Fibroblast of the conjunctiva (primary cell): ENCODE measurements around the gene MB.
"Not testable (repeated sequence)": the region's sequence is repeated elsewhere in the genome, so short reads cannot be mapped to it uniquely, and the experiment has no call there.

Experiments used
- DNase-seq: peaks from one replicate; pipeline ENCODE4 v3.0.0-alpha.2; 2010; ENCODE audit warnings: low read depth

Gene MB

DNA sequence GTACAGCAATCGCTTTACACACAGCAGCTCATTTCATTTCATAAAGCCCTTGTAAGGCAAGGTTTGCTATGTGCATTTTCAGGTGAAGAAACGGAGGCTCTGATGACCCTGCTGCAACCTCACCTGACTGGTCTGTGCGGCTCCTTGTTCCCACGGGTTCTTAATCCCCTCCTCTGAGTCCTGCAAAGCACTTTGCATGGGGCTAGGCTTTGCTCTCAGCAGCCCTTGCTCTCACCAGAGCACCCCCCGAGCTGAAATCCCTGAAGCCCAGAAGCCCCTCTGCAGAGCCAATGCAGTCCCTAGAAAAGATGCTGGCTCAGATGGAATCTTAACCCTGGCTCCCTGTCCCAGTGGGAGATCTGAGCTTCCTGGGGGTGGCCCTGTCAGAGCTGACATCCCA lies 20.1 kb upstream of the MB start:
- DNase-seq, result no peak

DNA sequence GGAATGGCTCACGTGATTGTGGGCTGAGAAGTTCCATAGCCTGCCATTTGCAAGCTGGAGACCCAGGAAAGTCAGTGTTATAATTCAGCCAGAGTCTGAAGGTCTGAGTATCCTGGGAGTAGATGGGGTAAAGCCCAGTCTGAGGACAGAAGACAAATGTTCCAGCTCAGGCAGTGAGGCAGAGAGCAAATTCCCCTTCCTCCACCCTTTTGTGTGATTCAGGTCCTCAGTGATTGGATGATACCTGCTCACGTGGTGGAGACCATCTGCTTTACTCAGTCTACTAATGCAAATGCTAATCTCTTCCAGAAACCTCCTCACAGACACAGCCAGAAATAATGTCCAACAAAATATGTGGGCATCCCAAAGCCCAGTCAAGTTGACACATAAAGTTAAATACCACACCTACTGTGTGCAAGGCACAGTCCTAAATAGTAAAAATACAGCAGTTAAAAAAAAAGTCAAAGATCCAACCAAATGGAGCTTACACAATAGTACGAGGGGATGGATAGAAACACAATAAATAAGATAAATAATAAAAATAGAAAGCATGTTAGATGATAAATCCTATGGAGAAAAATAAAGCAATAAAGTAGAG lies 17.9 kb upstream of the MB start:
- no peak for DNase-seq

DNA sequence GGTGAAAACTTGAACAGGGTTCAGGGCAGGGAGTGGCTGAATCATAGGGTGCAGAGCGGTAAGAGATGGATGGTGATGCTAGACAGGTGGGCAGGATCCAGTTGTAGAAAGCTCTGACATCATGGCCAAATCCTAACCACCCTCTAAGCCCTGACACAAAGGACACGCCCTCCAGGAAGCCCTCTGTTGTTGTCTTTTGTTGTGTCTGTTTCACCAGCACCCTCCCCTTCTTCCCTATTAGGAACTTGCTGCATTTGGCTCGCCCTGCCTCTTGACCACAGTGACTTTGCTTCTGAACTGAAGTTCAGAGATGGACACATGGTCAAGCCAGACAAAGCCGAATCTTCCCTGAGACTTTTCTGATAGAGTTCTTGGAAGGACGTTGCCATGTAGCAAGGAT lies 16.9 kb upstream of the MB start:
- no peak for DNase-seq

DNA sequence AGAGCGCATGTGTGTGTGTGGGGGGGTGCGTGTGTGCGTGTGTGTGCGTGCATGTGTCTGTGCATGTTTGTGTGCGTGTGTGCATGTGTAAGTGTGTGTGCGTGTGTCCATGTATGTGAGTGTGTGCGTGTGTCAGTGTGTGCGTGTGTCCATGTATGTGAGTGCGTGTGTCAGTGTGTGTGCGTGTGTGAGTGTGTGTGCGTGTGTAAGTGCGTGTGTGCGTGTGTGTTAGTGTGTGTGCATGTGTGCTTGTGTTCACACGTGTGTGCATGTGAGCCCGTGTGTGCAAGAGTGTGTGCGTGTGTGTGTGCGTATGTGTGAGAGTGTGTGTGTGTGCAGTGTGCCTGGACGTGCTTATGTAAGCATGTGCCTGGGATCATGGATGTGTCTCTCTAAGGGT lies 16.4 kb upstream of the MB start:
- DNase-seq, result no peak

DNA sequence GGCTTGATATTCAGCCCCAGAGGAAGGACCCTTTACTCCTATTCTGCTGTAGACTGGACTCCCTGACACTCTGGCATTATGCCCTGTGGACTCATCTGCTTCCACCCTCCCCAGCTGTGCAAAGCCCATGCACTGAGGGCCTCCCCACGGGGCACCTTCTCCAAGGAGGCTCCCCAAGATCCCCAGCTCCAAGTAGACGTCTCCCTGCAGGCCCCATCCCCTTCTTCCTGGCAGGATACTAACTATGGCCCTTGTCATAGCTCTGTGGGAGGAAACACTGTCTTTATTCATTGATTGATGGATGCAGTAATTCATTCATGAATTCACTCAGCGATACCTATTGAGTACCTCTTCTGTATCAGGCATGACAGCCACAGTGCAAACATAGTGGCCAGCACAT lies 15.8 kb upstream of the MB start:
- no peak for DNase-seq

DNA sequence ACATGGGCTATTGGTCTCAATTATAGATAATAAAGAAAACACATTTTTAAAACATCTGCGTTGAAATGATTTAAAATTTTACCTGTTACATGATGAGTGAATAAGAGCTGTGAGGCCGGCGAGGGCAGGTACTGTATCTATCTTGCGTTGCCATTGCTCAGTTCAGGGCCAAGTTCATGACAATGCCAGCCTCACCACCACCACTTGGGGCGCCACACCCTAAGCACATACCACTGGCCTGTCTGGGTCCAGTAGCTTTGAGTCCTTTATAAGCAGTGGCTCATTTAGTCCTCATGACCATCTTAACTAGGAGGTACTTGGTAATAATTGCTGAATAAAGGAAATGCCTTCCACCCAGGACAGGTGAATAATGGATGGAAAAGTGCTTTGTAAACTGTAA lies 14.5 kb upstream of the MB start:
- no peak for DNase-seq

DNA sequence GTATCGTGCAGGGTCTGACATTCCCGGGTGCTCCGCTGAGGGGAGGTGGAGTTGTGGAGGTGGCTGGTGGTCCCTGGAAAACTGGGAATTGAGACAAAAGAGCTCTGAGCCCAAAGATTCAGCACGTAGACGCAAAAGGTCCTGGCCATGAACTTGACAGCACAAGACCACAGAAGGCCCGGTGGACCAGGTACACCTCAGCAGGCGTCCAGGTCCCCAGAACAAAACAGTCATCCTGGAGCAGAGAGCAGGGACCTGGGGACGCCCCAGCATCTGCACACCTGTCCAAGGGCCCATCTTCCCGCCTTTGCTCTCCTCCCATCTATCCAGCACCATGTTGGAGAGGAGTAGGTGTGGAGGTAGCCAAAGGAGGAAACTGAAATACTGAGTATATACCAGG lies 13.8 kb upstream of the MB start:
- DNase-seq, result no peak

DNA sequence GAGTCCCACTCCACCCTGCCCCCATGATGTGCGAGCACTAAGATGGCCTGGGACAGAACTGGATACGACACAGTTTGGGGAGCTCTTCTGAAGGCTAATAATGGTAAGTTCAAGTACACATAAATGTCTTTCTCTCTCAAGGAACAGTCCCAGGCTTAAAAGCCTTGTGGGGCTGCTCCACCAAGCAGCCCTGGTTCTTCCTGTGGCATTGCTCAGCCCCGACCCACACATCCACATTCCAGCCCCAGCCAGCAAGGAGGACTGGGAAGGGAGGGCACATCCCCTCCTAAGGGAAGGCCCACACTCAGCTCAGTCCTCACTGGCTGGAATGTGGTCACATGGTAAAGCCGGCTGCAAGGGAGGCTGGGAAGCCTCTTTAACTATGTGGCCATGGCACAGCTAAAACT lies 13.3 kb upstream of the MB start:
- DNase-seq, result no peak

DNA sequence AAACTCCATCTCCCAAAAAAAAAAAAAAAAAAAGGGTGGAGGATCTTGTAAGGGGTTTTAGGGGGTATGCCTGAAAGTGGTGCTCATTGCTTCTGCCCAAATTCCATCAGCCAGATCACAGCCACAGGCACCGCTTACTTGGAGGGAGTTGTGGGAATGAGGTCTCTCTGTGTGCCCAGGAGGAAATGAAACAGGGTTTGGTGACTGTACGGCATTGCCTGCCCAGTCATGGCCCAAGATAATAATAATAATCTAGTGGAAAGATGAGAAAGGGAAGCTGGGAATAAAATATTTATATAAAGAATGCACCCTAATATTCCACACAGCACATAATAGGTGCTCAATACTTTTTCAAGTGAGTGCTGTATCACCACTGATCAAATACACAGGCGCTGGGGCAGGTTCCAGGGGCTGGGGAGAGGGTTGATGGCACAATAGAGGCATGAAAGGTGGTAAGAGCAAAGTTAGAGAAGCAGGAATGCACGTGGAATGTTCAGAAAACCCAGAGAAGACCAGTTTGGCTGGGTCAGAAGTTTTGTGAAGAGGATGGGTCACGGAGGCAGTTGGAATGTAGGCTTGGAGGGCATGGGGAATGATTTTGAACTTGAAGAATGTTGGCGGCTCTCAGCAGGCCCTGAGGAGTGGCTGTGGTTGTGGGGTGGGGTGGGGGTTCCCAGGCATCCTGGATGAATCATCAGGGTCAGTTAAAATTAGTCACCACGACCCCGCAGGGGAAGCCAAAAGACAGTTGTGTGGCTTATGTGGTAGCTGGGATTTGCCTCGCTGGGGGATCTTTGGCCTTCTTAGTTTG lies 12.5 kb upstream of the MB start:
- DNase-seq, result peak; percentile 95

DNA sequence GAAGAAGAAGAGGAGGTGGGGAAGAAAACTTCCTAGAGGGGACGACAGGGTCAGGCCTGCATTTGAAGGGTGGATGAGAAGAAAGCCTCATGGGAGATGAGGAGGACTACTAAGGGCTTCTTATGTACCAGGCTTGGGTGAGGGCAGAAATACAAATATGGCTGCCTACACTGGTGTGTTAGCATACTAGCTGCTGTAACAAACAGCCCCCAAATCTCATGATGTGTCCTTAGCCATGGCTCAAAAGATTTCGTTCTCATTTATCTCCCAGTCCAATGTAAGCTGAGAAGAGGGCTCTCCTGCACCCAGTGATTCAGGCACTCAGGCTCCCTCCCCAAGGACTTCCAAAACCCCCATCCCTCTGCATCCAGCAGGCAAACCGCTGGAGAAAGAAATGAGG lies 11.6 kb upstream of the MB start:
- no peak for DNase-seq

DNA sequence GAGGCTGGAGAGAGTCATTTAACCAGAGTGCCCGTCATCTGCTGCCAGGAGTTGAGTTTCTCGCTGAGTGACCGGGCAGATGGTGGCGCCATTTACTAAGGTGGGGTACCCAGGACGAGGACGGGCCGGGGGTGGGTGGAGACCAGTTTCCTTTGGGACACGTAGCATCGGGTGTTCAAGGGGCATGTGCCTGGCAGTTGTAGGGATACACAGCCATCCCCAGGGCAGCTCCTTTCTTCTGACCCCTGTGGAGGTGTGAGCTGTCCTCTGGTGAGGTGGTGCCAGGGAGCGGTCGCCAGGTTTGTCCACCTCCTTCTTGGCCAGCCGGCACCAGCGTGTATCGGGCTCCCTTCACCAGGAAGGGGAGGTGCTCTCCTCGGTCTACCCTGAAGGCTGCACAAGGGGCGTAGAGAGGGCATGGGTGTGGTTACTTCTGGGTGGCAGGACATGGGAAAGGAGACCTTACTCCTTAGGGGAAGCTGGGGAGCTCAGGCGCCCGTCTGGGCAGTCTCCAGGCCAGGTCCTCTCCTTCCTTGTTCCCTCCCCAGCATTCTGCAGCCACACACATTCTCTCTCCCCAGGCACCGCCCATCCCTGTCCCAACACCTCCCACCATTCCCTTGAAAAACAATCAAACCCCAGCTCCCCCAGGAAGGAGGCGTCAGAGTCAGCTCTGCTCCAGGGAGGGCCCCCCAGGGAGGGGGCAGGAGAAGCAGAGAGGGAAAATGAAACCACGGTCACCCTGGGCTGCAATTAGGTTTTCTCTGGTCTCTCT lies 10.3 kb upstream of the MB start:
- DNase-seq, result peak; percentile 73

DNA sequence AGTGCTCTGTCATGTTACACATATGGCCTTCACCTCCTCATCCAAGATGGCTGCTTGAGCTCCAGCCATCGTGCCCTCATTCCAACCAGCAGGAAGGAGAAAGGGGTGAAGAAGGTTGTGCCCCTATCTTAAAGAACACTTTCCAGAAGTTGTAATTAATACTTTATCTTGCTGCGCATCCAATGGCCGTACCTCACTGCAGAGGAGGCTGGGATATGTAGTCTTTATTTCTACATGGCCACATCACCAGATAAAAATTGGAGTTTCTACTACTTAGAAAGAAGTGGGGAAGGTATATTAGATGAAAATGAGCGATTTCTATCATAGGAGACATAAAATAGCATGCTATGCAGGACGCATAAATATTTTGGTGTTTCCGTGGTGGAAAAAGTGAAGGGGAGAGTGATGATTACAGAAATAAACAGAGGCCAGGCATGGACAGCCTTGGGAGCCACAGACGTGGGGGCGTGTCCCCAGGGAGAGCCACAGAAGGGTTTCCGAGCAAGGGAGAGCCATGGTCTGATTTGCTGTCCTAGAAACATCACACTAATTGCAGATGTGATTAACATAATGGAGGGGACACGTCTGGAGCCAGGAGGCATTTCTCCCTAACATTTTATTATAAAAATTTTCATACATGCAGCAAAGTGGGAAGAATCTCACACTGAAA lies 8.8 kb upstream of the MB start:
- no peak for DNase-seq

DNA sequence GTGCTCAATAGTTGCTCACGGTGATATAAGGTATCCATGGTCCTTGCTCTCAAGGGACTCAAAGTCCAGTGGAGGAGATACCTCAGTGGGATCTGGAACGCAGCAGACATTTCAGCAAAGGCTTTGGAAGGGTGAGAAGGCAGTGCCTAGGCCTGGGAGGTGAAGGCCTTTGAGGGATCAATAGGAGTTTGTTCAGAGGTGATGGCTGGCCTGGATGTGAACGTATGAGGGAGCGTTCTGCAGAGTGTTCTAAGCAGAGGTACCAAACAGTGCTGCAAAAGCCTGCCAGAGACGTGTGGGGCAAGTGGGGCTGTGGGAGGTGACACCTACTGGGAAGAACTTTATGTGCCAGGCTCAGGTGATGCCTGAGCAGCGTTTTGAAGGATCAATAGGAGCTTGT lies 7.4 kb upstream of the MB start:
- DNase-seq, result no peak

DNA sequence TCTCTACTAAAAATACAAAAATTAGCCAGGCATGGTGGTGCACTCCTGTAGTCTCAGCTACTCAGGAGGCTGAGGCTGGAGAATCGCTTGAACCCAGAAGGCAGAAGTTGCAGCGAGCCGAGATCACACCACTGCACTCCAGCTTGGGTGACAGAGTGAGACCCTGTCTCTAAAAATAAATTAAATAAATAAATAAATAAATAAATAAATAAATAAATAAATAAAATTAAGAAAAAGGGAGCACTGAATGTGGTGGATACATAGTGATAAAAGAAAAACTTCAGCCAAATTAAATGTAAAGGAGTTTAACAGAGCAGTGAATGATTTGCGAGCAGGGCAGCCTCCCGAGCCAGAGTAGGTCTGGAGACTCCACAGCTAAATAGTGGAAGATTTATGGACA lies 6.8 kb upstream of the MB start:
- not testable (repeated sequence) for DNase-seq

DNA sequence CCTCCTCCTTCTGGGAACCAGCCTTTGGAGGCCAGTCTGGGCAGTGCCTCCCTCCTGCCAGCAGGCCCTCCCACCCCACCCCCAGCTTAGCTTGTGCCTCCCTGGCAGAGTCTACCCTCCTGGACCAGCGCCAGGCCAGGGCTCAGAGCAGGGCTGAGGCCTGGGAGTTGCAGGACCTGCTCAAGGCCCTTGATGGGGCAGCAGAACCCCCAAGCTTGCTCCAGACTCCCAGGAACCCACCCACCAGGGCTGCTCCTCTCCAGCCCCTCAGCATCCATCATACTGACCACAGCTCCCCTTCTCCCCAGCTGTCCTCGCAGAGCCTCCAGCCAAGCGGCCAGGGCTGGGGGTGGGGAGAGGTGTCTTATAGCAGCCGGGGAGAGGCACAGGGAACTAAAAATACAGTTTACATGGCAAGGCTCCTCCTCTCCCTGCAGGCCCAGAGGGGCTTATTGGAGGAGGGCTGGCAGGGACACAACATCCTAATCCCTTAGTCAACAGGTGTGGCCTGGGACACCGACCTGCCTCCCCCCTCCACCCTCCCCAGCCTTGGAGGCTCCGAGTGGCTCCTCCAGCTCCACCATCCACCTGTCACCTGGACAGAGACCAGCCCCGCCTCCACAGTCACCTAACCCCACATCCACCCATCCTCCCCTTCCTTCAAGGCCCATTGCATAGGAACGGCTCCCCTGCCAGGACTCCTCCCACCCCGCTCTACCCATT lies 5.2 kb upstream of the MB start:
- no peak for DNase-seq

DNA sequence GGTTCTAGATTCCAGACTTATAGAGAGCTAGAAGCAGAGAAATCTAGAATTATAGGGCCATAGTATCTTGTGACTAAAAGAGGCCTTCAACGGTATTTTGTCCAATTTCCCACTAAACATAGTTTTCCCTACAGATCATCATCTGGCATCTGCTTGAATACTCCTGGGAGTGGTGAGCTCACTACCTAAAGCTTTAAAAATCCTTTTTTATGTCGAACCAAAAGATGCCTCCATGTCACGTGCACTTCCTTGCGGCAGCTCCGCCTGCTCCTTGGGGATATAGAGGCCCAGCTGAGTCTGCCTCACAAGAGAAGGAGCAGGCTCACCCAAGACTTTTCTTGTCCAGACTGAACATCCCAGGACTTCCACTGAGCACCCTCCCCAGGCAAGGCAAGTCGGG lies 4.3 kb upstream of the MB start:
- DNase-seq, result no peak

DNA sequence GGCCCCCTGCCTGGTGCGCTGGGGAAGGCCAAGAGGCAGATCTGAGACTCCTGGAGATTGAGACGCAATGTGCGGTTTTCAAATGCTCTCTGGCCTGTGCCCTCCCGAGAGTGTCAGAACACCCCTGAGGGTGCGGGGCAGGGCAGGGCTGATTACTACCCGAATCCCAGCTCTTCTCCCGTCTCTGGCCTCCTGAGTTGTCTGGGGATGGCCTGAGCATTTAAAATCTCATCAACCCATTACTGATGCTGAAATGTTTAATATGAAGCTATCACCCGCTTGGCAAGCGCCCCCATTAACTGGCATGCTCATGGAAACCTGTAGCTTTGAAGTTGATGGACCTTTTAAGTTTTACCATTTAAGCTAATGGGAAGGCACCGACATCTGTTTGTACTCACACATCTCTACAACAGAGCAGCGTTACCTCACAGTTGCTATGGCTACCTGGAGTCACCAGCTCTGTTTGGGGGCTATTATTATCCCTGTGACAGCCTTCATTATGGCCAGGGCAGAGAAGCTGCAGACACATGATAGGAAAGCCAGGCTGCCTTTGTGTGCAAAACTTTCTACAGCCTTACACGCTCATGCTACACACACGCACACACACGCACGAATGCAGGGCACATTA lies 3.6 kb upstream of the MB start:
- DNase-seq, result no peak

DNA sequence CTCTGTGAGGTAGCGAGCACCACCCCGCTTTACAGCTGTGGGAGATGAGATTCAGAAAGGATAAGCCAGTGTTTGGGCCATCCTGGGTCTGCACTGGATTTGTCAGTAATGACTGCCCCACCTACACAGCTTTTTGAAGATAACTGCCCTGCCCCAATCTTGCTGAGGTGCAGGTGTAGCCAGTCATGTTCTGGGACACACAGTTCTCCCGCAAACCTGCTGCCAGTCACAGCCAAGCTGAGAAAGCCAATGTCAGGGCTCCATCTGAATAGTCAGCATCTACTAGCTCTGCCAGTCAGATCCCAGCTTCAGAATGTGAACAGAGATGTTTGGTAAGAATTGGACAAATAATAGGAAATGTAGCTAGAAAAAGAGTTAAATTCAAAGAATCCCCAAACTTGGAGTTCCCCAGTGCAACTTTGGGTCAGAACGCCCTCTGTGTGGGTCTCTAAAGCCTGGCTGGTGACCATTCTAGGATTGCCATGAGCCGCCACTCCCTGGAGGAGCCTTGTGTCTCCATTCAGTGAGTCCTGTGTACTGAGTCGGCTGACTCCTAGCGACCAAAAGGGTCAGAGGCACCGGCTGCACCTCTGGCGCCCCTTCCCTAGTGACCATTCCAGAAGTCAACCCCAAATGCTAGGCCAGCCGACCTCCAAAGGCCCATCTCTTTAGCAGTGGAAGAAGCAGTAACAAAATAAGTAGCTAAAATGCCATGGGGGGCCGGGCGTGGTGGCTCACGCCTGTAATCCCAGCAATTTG lies 2.4 kb upstream of the MB start:
- no peak for DNase-seq

DNA sequence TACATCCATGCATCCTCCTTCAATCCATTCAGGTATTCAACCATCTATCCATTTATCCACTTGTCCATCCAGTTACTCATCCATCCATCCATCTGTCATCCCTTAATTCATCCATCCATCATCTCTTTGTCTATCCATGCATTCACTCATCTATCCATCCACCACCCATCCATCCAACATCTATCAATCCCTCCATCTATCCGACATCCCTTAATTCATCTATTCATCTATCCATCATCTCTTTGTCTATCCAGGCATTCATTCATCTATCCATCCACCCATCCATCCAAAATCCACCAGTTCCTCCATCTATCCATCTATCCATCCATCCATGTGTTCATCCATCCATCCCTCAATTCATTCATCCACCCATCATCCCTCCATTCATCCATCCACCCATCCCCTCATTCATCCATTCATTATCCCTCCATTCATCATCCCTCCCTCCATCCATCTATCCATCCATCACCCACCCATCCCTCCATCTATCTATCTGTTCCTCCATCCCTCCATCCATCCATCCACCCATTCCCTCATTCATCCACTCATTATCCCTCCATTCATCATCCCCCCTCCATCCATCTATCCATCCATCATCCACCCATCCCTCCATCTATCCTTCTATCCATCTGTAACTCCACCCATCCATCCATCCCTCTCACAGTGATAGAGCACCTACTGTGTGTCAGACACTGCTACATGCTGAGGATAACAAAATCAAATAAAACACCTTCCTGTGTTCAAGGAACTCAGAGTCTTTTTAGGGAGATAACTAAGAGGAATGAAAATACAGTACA lies 1.5 kb upstream of the MB start:
- DNase-seq, result no peak

DNA sequence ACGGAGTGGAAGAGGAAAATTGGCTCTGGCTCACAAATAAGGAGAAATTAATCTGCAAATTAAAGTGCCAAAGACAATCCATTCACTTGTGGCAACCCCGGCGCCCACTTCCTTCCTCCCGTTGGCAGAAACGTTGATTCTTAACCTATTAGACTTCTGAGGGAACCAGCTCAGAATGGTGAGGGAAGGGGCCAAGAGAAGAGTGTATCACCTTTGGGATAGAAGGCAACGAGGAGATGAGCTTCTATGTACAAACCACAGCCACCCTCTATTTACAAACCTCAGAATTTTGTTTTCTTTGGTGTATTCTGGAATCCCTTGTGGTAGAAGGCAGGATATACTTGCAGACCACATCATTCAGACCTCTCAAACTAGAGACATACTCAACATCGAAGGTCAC lies 1.1 kb downstream of the MB start:
- no peak for DNase-seq
